GM19043 (cell line): ENCODE measurements around the gene SPINDOC.

Experiments used
- ATAC-seq: cut with Tn5 transposase; IDR thresholded peaks from one replicate; pipeline ENCODE4 v1.9.1; 2021; ENCODE audit warnings: low read depth; ENCODE audit not compliant: unreplicated experiment

The SPINDOC gene

GRCh38 chr11:63876616-63877015, 63.4 kb downstream of the SPINDOC start:
- ATAC-seq, result no peak
